D721Med (cell line): ENCODE data around the gene NLRC5.
A peak's percentile ranks its signal among the peaks of the same experiment; 100 is the strongest.

Experiments used
- DNase-seq: peaks from one replicate; pipeline ENCODE4 v3.0.0; 2011; ENCODE audit warnings: low spot score; ENCODE audit not compliant: insufficient read length
- FAIRE-seq: peaks from 2 replicates; lab custom pipeline; 2011; peaks lifted over from hg19 to GRCh38; lab: Jason Lieb, UNC
- TF ChIP-seq, protein P1 (sequence below): IDR thresholded peaks from 2 replicates; pipeline ENCODE4 v1.5.1; 2012; ENCODE audit warnings: mild to moderate bottlenecking, control low read depth; ENCODE audit not compliant: insufficient read depth; ENCODE audit errors: missing control alignments

Gene NLRC5

DNA sequence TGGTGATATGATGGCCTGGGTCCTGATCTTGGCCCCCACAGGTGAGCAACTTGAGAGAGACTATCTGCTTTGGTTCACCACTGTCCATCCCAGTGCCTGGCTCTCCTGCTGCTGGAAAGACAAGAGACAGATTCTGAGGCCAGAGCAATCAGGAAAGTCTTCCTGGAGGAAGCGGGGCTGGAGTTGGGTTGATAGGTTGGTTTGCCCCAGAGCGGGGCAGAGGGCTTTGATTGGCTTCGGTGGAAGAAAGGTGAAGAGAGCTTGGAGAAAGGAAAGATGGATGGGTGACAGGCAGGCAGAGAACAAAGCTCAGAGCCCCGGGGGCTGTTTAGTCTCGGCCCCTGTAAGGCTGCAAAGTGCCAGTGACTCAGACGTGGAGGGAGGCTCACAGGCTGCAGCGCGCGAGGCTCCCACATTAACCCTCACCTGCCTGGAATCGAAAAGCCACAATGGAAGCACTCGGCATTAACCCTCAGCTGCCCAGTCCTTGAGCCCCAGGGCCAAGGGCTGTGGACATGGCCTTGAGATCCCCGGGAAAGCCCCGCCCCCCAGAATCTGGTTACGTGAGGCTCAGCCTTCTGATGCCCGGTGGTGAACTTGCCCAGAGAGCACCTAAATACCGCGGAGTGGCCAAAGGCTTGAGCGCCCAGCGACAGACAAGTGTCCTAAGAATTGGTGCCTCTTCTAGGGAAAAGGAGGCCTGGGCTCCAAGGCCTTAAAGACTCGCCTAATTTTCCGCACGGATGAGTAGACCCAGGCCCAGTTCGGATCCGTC, 102.0 kb downstream of the NLRC5 start:
- no peak for FAIRE-seq

DNA sequence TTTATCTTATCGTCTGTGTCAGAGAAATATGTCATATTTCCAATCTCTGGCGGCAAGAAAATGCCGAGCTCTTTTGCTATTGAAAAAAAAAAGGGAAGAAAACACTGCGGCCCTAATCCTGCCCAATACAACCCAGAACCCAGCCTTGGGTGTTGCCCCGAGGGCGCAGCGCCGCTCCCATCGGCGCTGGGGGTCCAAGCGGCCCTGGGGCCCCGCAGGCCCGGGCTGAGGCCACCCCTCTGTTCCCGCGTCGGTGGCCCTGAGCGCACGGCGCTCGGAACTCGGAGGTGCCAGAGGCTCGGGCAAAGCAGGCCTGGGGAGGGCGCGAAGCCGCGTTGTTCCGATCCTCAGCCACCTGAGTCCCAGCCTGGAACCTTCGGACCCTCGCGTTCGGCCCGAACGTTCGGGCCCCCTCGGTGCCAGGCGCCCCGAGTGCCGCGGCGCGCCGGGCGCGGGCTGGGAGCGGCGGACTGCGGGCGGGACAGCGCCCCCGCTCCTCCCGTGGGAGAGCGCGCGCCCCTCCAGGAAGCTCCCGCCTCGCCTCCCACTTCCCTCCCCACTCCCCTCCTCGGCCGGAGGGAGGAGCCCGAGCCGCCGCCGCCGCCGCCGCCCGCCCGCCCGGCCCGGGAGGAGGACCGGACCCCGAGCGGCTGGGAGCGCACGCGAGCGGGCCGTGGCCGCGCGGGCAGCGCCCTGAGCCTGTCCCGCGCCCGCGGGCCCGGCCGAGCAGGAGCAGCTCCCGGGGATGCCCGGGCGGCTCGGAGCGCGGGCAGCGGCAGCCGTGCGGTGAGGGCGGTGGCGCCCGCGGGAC, 102.8 kb downstream of the NLRC5 start, which contains the start of gene CPNE2:
Gene CPNE2 (plus strand): TSS at position 609 of the 811 bp plus-strand sequence. CDS start 18,160 bp downstream, outside the sequence.
- FAIRE-seq (no peak), DNase-seq (peak; percentile 36)
- TF ChIP-seq, protein P1, sequence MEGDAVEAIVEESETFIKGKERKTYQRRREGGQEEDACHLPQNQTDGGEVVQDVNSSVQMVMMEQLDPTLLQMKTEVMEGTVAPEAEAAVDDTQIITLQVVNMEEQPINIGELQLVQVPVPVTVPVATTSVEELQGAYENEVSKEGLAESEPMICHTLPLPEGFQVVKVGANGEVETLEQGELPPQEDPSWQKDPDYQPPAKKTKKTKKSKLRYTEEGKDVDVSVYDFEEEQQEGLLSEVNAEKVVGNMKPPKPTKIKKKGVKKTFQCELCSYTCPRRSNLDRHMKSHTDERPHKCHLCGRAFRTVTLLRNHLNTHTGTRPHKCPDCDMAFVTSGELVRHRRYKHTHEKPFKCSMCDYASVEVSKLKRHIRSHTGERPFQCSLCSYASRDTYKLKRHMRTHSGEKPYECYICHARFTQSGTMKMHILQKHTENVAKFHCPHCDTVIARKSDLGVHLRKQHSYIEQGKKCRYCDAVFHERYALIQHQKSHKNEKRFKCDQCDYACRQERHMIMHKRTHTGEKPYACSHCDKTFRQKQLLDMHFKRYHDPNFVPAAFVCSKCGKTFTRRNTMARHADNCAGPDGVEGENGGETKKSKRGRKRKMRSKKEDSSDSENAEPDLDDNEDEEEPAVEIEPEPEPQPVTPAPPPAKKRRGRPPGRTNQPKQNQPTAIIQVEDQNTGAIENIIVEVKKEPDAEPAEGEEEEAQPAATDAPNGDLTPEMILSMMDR, result peak; percentile 17

More for the DNA sequence above, 102.0 kb downstream of the NLRC5 start:
- TF ChIP-seq, protein P1, result no peak
- no peak for DNase-seq

- FAIRE-seq, result no peak
- TF ChIP-seq, protein P1, result peak; percentile 39
- no peak for DNase-seq
Observed at GRCh38 chr16:57092786-57093411, 103.5 kb downstream of the NLRC5 start.

DNA sequence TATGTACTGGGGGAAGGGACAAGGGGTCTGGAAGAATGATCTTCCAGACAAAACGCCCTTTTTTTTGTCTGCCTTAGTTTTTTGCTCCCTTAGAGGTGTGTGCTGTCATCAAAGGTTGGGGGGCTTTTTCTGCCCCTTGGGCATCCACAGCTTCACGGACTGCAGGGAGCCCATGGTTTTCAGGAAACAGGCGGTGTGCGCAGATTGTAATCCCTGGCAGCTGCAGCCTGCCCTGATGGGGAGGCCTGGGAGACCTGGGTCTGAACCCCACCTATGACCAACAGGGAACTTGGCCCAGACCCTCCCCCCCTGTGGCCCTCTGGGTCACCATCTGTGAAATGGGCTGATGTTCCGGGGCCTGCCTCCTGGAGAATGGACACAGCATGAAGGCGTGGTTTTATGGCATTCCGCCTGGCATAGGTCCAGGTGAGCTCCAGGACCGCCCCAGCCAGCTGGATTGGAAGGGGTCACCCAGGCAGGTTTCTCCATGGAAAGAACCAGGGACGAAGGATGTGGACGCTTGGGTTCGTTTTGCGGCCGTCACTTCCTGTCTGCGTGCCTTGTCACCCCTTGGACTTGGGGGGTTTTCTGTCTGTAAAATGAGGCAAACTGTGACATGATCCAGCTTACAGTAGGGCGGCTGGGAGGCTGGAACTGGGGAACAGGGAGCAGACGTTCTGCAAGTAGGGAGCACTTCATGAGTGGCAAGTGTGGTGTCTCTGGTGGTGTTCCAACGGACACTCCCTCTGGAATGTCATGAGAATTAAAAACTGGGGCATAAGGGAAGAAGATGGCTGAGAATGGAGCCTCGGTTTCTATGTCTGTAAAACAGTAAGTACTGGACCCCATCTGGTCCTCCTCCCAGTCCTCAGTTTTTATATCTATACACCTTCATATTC, 104.6 kb downstream of the NLRC5 start:
- FAIRE-seq (no peak), DNase-seq (no peak)
- TF ChIP-seq, protein P1, result no peak

DNA sequence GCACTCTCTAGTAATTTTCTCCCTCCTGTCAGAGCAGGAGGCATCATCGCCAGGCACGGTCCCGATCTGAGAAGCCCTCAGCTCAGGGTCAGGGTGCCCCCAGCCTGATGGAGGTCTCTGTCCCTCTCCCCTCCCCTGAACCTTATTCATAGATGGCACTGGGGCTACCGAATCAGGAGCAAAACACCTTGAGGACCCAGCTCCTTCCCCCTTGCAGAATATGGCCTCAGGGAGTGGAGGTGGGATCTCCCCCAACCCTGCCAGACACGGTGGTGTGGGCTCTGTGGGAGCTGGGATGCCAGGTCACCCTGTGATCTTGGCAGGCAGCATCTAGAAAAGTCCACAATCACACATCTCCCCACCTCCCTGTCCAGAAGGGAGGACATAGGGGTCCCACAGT, 105.6 kb downstream of the NLRC5 start:
- DNase-seq (no peak), FAIRE-seq (no peak)
- TF ChIP-seq, protein P1, result no peak

DNA sequence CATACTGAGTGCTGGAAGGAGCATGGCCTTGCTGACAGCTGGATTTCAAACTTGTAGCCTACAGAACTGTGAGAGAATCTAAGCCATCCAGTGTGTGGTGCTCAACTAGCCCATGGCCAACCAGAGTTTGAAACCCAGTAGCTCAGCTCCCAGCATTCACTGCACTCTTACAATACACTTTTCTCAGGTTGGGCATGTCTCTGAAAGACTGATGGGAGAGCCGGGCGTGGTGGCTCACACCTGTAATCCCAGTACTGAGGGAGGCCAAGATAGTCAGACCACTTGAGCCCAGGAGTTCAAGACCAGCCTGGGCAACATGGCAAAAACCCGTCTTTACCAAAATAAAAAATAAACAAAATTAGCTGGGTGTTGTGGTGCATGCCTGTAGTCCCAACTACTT, 106.8 kb downstream of the NLRC5 start:
- DNase-seq, result no peak
- FAIRE-seq, result no peak
- TF ChIP-seq, protein P1, result no peak
